ENCODE measurements around the gene HNRNPAB. TPM values are rescaled to one million over a fixed set of nuclear protein-coding genes. Genes with fewer than 3 reads are reported as not detected.

HNRNPAB gene
- total RNA-seq, 1 experiment from 2014 or later: 547 TPM

GRCh38 chr5:178180141-178180863 is 24.0 kb upstream of the HNRNPAB start:
- H3K27me3 ChIP-seq (ENCODE audit: insufficient read depth, low read length): no peaks in the 10 kb centered on the region
- Mint-ChIP-seq H3K4me3 (peak overlapping the region; percentile 49 to 57), H3K27ac (peak overlapping the region; percentile 98 to 100 (median 99)), H3K27me3 (ENCODE audit: low read depth) (no peaks in the 10 kb centered on the region), H3K4me1 (peaks cover 32 to 33% of the 10 kb centered on the region in 2 experiments), H3K36me3 (ENCODE audit: insufficient read depth in 1 of 3, low read depth in 3 of 3) (peaks cover 0 to 9% (median 8%) of the 10 kb centered on the region in 3 experiments; a peak in 5 of 7 replicates), H3K9me3 (peaks cover 5 to 9% of the 10 kb centered on the region in 2 experiments)
- no peaks in the 10 kb centered on the region for H3K79me2 ChIP-seq (ENCODE audit: insufficient read depth, low read length)
- H3K4ac ChIP-seq (ENCODE audit: low read depth, low read length): no peak overlapping the region; the same call in 1 of the 2 replicates
- WGBS (ENCODE audit: extremely low coverage, insufficient read length, low lambda C conversion rate): no CpG with 5 or more reads among the region's 9 CpGs
- H2BK15ac ChIP-seq (ENCODE audit: low read depth, low read length): no peak overlapping the region
- no peaks in the 10 kb centered on the region for H3K79me1 ChIP-seq (ENCODE audit: insufficient read depth, low read depth, low read length, poor library complexity, severe bottlenecking)
- H3K9me3 ChIP-seq (ENCODE audit: control insufficient read depth, low read depth, low read length): no peaks in the 10 kb centered on the region
- no peak overlapping the region for H3K23ac ChIP-seq (ENCODE audit: insufficient read length, low read depth, low read length)
- no peak overlapping the region for H2AFZ ChIP-seq (ENCODE audit: low read length)
- no peak overlapping the region for H3T11ph ChIP-seq (ENCODE audit: low read length)
- H4K20me1 ChIP-seq (ENCODE audit: control insufficient read depth, insufficient read depth, insufficient read length): peaks cover 3% of the 10 kb centered on the region
- peak overlapping the region; percentile 56 for H3K4me2 ChIP-seq (ENCODE audit: insufficient read depth, insufficient read length, low read length)
- no peak overlapping the region for H4K8ac ChIP-seq (replicated peaks; ENCODE audit: insufficient read length, low read depth, low read length)
- H3K18ac ChIP-seq (ENCODE audit: insufficient read length, low read depth, low read length): peak overlapping the region; percentile 96
- H2BK5ac ChIP-seq (ENCODE audit: insufficient read length, low read length): peak overlapping the region; percentile 15
- no peak overlapping the region for H2BK20ac ChIP-seq (ENCODE audit: low read depth, low read length, poor library complexity, severe bottlenecking)
- H3K4me1 ChIP-seq (ENCODE audit: insufficient read depth, low read length): peaks cover 6% of the 10 kb centered on the region; the same call in 1 of the 2 replicates
- peak overlapping the region; percentile 90 for H2BK120ac ChIP-seq (ENCODE audit: low read depth, low read length, poor library complexity, severe bottlenecking)
- H4K5ac ChIP-seq (ENCODE audit: insufficient read length, low read depth, low read length): peak overlapping the region; percentile 30
- peak; percentile 96 for DNase-seq
- peak overlapping the region; percentile 97 for H3K27ac ChIP-seq (ENCODE audit: insufficient read length, low read depth, low read length)
- no peak overlapping the region for H2AK5ac ChIP-seq (ENCODE audit: insufficient read length, low read length)
- H3K14ac ChIP-seq (ENCODE audit: insufficient read depth, low read length): peak overlapping the region; percentile 85; the same call in 1 of the 2 replicates
- H3K9ac ChIP-seq (ENCODE audit: extremely low read depth, insufficient read length, low read length): peak overlapping the region; percentile 48
- no peak overlapping the region for H2BK12ac ChIP-seq (ENCODE audit: insufficient read length, low read depth, low read length)
- H3K23me2 ChIP-seq (ENCODE audit: insufficient read length, low read depth, low read length, poor library complexity, severe bottlenecking): no peaks in the 10 kb centered on the region
- no peak overlapping the region for H4K91ac ChIP-seq (ENCODE audit: insufficient read length, low read depth, low read length)
- peak overlapping the region; percentile 26 for H3K56ac ChIP-seq (ENCODE audit: insufficient read length, low read depth, low read length)
- TF ChIP-seq CTCF (conservative IDR thresholded peaks at IDR 0.05): peak; percentile 26; the same call in 1 of the 3 replicates
